HCEC 1CT (cell line): ENCODE measurements around the gene CDK9.
"Not testable (repeated sequence)": the region's sequence is repeated elsewhere in the genome, so short reads cannot be mapped to it uniquely, and the experiment has no call there.

Experiments used
- DNase-seq: peaks from one replicate; pipeline ENCODE4 v3.0.0-alpha.2; 2017

CDK9 gene

DNA sequence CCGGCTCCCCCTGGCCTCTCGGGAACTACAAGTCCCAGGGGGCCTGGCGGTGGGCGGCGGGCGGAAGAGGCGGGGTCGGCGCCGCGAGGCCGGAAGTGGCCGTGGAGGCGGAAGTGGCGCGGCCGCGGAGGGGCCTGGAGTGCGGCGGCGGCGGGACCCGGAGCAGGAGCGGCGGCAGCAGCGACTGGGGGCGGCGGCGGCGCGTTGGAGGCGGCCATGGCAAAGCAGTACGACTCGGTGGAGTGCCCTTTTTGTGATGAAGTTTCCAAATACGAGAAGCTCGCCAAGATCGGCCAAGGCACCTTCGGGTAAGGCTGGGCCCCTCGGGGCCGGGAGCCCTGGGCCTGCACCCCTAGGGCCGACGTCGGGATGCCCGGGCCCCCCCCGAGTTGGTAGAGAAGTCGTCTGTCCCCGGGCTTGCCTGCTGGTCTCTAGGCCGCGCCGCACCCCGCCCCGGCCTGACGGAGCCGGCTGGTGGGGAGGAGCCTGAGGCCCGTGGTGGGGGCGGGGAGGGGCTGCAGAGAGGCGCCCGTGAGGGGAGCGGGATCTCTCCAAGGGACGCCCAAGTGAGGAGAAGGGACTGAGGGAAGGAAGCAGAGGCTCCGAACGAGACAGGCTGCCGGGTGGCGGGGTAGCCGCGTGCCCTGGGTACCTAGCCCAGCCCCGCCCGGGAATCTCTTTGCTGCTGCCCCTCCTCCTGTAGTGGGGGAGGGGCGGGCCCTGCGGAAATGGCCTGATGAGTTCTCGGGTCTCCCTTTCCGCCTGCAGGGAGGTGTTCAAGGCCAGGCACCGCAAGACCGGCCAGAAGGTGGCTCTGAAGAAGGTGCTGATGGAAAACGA lies at the start of gene CDK9:
Gene CDK9, plus strand, starts transcription at position 102 of the 840 bp plus-strand sequence. Its CDS starts 115 bp downstream, at position 217.
- peak; percentile 89 for DNase-seq

GRCh38 chr9:127738666-127739065 lies 47.2 kb upstream of the CDK9 start:
- DNase-seq, result no peak

DNA sequence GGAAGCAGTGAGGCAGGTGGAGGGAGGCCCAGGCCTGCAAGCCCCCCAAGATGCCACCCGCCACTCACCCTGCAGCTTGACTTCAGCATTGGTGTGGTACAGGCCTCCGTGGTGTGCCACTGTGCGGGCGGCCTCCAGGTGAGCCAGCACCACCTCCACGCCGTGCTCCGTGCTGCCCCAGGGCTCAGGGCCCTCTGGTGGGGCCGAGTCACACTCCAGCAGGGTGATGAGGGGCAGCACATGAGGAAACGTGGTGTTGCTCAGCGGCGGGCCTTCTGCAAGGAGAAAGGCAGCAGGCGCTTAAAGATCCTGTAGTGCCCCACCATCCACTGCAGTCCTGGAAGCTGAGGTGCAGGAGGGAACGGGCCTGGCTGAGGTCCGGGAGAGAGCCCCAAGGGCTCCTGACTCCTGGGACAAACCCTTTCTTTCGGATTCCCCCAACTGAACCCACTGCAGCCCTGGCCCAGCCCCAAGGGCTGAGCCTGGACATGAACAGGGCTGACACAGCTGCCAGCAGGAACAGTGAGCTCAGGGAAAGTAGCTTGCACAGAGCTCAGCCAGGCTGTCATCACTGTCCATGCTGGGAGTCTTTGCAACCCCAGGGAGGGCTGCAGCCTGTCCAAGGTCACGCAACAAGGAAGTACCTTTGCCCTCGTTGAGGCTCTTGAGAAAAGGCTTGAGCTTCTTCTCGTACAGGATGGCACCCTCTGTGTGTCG lies 46.1 kb upstream of the CDK9 start:
- no peak for DNase-seq

- DNase-seq, result no peak
Observed at GRCh38 chr9:127741831-127742434, 43.9 kb upstream of the CDK9 start.

DNA sequence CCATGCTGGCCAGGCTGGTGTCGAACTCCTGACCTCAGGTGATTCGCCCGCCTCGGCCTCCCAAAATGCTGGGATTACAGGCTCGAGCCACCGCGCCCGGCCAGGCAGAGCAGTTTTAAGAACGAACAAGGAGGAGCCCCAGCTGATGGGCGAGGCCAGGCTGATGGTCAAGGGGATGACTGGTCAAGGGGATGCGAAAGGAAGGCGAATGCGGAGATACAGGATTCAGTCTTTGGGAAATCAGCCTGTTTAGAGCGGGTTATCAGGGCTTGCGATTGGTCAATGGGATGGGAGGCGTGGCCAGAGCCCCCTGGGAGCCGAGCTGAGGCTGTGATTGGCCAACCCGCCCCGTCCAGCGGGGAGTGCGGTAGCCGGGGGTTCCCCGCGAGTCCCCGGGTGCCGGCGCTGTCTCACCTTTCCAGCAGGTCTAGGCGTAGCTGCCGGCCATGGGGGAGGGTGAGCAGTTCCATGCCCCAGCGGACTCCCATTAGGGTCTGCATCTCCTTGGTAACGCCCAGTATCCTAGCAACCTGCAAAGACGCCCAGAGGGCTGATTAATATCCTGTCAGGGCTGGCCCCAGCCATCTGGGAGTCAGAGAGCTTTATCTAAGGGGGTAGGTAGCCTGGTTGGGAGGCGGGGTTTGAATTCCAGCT lies 43.3 kb upstream of the CDK9 start:
- no peak for DNase-seq

DNA sequence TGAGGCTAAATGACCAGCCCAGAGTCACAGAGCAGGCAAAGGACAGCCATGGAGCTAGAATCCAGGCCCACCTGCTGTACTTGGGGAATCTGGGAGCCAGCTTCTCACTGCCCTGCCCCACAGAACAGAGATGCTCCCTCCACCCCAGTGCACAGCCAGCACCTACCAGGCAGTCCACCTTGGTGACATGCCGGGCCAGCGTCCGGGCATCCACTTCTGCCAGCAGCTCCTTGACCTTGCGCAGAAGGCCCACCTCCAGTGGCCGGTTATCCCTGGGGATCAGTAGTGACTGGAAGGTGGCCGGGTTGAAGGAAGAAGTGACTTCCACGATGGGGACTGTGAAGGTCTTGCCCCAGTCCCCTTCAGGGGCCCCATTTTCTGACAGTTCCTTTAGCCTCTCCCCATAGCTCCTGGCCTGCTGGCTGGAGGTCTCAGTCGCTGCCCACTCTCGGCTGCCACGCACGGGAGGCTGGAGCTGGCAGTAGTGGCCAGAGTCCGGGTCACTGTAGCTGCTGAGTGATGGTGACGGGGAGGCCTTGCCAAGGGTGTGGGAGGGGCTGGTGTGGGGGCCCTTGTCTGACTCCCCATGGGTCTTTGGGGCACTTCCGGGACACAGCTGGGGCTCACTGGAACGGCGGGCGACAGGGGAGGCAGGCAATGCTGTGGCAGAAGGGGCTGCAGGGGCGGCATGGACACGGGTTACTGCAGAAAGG lies 41.3 kb upstream of the CDK9 start:
- DNase-seq, result no peak

DNA sequence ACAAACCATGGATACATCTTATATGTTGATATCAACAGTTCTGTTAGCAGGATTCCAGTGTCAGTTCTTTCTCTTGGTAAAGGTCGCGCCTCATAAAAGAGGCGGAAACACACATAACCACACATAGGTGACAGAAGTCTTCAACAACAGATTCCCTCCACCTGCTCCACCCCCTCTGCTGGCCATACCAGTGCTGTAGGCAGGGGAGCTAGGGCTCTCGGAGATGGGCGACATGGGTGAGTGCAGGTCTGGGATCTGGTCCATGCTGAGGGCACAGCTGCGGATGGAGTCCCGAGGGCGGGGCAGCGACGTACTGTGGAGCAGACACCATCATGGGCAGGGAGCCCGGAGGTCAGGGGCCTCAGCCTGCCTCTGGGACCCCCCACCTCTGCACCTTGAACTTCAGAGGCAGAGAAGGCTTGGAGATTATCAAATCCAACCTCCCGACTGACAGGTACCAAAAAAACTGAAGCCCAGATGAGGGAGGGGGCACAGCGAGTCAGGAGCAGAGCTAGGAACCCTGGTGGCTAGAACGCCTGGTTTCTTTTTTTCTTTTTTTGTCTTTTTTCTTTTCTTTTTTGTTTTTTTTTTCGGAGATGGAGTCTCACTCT lies 38.8 kb upstream of the CDK9 start:
- DNase-seq, result no peak

GRCh38 chr9:127749090-127749787 lies 36.6 kb upstream of the CDK9 start:
- no peak for DNase-seq

- no peak for DNase-seq
Observed at GRCh38 chr9:127751269-127752054, 34.4 kb upstream of the CDK9 start.

DNA sequence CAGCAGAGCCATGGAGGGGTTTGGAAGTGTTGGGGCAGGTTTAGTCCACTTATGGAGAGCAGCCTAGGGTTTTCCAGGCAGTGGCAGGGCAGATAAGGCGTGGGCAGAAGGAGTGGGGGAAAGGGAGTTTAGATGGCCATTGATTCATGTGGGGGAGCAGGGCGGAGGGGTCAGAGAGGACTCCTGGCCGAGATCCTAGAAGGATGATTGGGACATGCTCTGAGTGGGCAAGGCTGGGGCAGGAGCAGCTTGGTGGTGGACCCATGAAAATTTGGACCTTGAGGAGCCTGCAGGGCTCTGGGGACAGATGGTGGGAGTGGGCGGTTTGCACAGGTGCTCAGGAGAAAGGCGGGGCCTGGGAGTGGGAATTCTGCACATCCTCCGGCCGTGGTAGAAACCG lies 32.7 kb upstream of the CDK9 start:
- no peak for DNase-seq

DNA sequence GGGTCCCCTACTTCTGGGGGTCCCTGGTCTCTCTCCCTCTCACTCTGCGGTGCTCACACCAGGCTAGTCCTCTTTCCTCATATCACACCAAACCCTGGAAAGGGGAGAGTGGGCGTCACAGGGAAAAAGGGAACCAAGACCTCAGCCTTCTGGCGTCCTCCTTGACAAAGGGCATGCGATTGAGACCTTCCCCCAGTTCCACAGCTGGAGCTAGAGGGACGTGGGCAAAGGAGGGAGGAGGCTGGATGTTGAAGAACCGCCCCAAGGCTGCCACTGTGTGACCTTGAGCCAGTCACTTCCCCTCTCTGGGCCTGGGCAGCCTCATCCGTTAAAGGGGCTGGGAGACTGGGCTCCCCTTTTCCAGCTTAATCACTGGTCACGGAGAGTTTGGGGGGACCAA lies 32.2 kb upstream of the CDK9 start:
- DNase-seq, result no peak

DNA sequence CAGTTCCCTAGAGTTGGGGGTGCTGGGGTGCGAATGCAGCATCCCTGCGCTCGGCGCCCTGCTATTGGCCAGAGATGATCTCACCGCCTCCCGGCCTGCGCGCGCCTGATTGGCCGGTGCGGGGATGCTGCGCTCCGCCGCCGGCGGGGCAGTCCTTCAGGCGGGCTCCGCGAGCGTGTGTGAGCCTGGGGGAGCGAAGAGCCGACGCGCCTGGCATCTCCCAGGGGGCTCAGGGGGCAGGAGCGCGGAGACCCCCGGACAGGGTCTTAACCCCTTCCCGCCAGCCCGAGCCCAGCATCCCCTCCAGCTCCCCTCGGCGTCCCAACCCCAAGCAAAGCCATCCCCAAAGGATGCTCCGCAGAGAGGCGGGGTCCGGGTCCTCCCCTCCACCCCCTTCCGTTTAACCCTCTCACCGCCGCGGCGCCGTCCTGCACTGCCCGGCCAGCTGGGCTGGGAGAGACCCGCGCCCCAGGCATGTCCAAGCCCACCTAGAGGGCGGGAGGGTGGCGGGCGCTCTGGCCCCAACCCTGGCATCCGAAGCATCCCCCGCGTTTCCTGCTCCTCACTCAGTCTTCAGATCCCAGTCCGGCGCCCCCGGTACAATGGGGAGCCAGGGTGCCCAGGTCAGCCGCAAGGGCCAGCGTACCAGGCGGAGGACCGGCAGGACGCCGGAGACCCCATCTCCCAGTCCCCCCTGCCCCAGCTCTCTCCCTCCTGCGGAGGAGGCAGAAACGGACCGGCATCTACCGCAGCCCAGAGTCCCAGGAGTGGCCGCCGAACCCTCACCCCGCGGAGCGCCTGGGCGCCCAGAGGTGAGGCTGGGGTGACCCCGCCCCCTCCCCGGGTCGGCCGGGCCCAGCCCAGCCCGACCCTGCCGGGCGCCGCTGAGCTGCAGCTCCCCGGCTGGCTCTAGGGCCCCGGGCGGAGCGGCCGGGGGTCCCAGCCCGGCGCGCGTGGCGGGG lies 31.5 kb upstream of the CDK9 start:
- peak; percentile 22 for DNase-seq

- DNase-seq, result no peak
Observed at GRCh38 chr9:127755061-127756060, 30.5 kb upstream of the CDK9 start.

DNA sequence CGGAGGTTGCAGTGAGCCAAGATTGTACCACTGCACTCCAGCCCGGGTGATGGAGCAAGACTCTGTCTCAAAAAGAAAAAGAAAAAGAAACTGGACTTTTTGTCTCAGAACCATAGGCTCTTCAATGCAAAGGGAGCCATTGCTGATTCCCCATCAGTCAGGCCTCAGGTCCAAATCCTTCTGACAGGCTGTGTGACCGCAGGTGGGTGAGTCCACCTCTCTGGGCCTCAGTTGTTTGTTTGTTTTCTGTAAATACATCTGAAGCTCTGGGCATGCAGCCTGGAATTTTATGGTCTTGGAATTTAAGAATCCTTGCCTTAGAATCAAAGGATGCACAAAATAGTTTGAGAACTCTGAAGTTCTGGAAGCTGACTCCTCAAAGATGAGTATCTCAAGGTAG lies 29.6 kb upstream of the CDK9 start:
- no peak for DNase-seq

GRCh38 chr9:127756776-127757175 lies 29.1 kb upstream of the CDK9 start:
- DNase-seq, result not testable (repeated sequence)

- DNase-seq, result no peak
Observed at GRCh38 chr9:127758843-127759242, 27.0 kb upstream of the CDK9 start.

- DNase-seq, result no peak
Observed at GRCh38 chr9:127761061-127761460, 24.8 kb upstream of the CDK9 start.

DNA sequence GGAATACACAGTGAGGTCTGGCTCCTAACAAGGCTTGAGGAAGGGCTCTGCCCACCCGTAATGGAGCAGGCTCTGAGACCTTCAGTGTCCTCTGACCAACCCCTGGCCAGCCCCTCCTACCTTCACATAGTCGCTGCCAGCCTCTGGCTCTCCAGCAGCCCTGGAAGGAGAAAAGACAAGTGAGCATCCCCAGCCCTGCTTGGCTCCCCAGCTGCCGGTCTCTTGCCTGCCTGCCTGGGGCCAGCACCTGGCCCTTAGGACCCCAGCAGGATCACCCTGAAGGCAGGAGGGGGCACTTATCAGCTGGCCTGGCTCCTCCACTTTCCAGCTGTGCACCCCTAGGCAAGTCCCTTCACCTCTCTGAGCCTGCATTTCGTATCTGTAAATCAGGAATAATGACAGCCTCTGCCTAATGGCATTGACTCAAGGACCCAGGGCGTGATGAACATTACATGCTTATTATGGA lies 24.3 kb upstream of the CDK9 start:
- no peak for DNase-seq
